OCI-LY3 (cell line): ENCODE measurements around the gene ACAT2.

Source experiments
- CTCF ChIP-seq: fragments of 200-600, 300-600 bp; sonication (generic); IDR thresholded peaks from 2 replicates; pipeline ENCODE4 v1.5.1; 2014; ENCODE audit warnings: antibody characterized with exemption, low read length, low read depth
- EZH2phosphoT487 ChIP-seq: fragments of 200-600 bp; shearing (Covaris generic); IDR thresholded peaks from 2 replicates; pipeline ENCODE4 v1.6.1; 2018; ENCODE audit warnings: antibody characterized with exemption, mixed run types, low read depth

GRCh38 chr6:159806021-159806458 is 44.2 kb downstream of the ACAT2 start:
- TF ChIP-seq CTCF (no peak), EZH2phosphoT487 (no peak)
